Stimulated activated CD4-positive, alpha-beta T cell treated with anti-CD3 and anti-CD28 coated beads, Interleukin-4, amount 100 ng/mL, for 48 hours (primary cell): ENCODE results near the gene TNIK.
"Not testable (repeated sequence)": the region's sequence is repeated elsewhere in the genome, so short reads cannot be mapped to it uniquely, and the experiment has no call there.

Experiments used
- DNase-seq, 2 donors: peaks; one replicate each; pipeline ENCODE4 v3.0.0-alpha.2; 2020; ENCODE audit warnings: low read depth in 2 of 2

The TNIK gene

GRCh38 chr3:171311784-171312183 is 148.4 kb downstream of the TNIK start:
- DNase-seq = no peak

DNA sequence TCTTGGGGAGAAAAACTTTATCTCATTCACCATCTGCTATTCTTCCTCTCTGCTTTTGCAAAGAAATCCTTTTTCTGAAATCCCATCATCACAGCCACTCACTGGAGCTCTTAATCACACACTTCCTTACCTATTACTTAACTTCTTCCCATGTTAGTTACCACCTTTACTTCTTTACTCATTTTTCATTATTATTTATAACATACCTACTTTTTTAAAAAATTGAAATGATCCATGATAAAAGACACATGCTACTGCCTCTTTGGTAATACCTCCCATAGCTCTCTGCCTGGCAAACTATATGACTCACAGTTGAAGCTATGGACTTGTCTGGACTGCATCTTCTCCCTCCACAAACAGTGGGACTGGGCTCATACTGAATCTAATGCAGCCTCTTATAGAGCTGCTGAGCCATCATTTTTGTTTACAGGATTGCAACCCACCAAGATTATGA is 150.3 kb downstream of the TNIK start:
- DNase-seq = no peak

DNA sequence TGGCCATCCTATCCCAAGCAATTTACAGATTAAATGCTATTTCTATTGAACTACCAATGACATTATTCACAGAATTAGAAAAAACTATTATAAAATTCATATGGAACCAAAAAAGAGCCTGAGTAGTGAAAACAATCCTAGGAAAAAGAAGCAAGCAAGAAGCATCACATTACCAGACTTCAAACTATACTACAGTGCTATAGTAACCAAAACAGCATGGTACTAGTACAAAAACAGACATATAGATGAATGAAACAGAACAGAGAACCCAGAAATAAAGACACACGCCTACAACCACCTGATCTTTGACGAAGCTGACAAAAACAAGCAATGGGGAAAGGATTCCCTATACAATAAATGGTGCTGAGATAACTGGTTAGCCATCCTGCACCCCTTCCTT is 152.2 kb downstream of the TNIK start:
- DNase-seq = no peak

DNA sequence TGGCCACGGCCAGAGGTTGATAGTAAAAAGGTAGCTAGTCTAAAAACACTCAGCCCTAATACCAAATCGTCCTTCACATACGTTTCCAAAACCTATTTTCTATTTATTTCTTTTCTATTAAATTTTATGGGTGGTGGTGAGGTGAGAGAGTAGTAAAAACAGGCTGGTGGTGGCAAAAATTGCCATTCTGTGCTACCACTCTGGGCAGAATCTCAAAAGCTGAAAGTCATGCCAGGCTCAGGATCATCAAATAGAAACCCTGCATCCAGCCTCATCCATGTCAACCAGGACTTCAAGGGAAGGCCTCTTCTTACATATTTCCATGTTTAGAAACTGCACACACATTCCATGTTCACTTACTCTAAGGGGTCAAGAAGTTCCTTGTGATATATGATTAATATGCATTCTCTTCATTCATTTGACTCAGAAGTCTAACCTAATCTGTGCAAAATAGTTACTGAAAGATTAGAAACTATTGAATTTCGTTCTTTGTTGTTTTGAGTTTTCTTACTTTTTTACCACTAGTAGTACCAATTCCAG is 153.1 kb downstream of the TNIK start:
- no peak for DNase-seq

GRCh38 chr3:171306631-171307030 is 153.6 kb downstream of the TNIK start:
- DNase-seq = no peak

- DNase-seq = not testable (repeated sequence)
Observed at GRCh38 chr3:171305823-171306222, 154.4 kb downstream of the TNIK start.

GRCh38 chr3:171304498-171304897 is 155.7 kb downstream of the TNIK start:
- DNase-seq = not testable (repeated sequence)

DNA sequence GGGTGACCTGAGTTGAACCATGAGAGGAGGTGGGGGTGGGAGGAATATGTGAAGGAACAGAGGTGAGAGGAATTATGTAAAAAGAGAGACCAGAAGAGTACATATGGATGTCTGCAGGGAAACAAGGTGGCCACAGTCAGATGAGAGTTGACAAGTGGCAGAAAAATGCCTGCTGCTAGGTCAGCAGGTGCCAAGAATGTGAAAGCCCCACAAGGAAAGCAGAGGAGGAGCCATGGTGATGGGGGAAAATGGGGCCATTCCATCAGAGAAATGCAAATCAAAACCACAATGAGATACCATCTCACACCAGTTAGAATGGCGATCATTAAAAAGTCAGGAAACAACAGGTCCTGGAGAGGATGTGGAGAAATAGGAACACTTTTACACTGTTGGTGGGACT is 156.2 kb downstream of the TNIK start:
- DNase-seq = not testable (repeated sequence)

GRCh38 chr3:171301998-171302397 is 158.2 kb downstream of the TNIK start:
- no peak for DNase-seq

DNA sequence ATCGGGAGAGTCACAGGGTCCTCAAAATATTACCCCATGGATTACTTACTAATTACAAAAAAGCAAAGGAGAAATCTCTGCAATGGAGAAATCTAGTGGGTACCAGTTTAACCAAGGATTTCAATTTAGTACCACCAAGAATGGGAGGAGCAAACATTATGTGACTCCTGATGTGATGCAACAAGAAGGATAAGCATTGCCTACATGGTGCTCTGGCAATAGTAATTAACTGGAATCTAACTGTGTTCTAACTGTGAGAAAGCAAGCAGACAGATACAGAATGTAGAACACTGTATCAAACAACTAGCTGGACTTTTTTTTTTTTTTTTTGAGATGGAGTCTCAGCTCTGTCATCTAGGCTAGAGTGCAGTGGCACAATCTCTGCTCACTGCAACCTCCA is 159.2 kb downstream of the TNIK start:
- no peak for DNase-seq

GRCh38 chr3:171297951-171298350 is 162.3 kb downstream of the TNIK start:
- no peak for DNase-seq

DNA sequence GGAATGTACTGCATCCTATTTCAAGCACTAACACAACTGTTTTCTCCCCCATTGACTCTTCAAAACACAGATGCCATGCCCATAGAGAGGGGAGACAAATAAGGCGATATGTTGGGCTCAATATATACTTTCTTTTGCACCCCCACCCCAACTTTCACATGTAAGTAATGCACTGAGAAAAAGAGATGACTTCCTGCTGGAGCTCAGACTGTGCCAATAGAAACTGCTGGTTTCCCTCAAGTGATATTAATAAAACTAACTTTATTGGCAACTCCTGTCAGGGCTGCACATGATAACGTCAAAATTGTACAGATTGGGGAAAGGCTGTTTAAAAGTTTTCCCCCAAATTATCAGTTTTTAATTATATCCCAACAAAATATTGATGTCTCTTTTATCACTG is 163.0 kb downstream of the TNIK start:
- no peak for DNase-seq

DNA sequence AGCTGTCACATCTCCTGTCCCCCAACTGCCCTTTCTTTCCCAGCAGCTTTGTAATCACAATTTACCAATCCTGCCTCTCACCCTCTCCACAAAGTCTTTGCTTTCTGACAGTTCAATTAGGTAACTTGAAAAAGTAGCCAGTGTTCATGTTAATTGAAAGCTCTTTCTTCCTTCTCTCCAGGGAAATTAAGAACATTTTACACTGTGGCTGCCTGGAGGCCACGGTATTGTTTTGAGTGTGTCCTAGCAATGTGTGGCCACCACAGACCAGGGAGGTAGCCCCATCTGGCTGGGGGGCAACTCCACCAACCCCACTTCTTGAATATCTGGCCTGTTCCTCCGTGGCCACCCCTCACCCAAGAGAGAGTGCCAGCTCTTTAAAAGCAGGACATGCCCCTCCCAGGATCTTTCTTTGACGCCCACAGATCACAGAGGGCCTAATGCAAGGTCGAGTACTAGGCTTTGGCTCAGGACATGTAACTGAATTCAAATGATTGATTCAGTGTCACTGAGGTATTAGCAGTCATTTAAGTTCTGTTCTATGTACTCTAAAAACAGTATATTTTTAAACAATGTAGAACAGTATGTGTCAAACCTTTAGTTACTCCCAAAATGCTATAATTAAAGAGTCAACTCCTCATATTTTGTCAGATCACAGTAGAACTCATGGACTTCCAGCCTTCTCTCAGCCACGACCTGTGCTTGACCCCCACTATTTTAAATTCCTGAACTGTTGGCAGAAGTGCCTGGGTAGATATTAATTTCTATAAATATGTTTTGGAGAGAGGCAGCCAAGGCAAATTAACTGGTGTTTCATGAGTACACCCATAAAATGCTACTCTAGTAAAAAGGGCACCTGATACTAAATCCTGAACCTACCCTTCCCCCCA is 164.5 kb downstream of the TNIK start:
- no peak for DNase-seq

DNA sequence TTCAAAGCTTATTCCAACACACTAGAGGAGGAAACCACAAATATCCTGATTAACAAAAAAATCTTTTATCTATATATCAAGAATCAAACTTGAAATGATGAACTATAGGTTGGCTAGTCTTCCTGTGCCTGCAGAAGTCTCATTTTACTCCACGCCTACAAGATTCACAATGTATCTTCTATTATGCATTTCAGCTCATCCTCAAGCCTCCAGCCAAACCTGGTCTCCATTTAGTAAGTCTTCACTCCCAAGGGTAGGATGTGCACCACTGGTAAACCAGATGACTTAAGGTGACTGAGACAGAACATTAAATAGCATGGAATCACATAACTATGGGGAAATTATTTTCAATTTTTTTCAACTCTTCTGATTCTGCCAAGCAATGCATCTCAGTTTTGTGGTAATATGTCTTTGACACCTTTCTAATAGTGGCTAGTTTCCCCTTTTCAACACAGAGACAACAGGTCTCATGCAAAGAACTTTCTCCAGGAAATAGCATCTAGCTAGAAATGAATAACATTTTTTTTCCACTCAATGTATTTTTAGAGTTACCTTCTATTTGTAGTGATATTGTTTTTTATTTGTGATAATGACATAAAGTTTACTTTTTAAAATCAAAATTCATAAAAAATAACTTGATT is 166.9 kb downstream of the TNIK start:
- no peak for DNase-seq

GRCh38 chr3:171290680-171291079 is 169.5 kb downstream of the TNIK start:
- DNase-seq = no peak

DNA sequence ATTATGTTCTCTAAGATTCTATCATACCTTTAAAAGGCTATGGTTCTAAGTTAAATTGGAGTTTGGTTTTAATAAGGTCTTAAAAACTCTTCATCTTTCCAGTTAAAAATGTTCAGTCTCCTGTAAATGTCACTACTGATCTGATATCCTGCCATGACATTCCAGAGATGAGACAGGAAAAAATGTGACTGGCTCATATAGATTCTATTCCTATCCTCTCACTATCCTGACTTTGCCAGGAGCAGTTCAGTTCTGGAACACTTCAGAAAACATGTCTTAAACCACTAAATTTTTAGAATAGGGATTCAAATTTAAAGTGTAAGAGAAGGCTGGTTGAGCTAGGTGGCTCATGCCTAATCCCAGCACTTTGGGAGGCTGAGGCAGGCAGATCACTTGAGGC is 170.9 kb downstream of the TNIK start:
- no peak for DNase-seq

DNA sequence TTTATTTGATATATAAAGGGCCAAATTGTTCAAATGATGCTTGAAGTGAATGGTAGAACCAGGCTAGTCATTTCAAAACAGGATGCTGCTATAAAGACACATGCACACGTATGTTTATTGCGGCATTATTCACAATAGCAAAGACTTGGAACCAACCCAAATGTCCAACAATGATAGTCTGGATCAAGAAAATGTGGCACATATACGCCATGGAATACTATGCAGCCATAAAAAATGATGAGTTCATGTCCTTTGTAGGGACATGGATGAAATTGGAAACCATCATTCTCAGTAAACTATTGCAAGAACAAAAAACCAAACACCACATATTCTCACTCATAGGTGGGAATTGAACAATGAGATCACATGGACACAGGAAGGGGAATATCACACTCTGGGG is 172.4 kb downstream of the TNIK start:
- not testable (repeated sequence) for DNase-seq

- DNase-seq = no peak
Observed at GRCh38 chr3:171286580-171287249, 173.5 kb downstream of the TNIK start.

GRCh38 chr3:171285287-171285686 is 174.9 kb downstream of the TNIK start:
- DNase-seq = no peak

- no peak for DNase-seq
Observed at GRCh38 chr3:171284308-171285075, 175.7 kb downstream of the TNIK start.

DNA sequence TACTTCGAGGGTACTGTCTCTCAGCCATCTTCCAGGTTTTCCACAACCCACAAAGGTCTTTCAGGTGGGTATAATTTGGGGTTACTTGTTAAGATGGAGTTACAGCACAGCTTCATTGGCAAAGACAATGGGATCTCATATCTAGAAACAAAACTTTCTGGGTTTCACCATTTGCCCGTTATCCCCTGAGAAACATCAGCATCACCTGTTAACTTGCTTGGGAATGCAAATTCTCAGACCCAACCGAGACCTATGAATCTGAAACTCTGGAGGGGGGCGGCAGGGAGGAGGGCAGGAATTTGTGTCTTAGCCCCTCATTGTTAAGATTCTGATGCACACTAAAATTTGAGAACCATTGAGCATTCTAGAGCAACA is 176.4 kb downstream of the TNIK start:
- no peak for DNase-seq
